SU-DHL-6 (cell line): Measurements from ENCODE around the gene METTL24.

Source experiments
- H2AFZ ChIP-seq: fragments of 200-600 bp; sonication (generic); 2 replicates; pipeline ENCODE4 v1.6.1; 2014; ENCODE audit warnings: low read depth, mild to moderate bottlenecking, moderate library complexity, mixed read lengths, antibody characterized with exemption, low read length; ENCODE audit not compliant: severe bottlenecking
- H3F3A ChIP-seq: fragments of 200-600 bp; shearing (Covaris generic); 2 replicates; pipeline ENCODE4 v1.6.0; 2016; ENCODE audit warnings: antibody characterized with exemption, mild to moderate bottlenecking; ENCODE audit not compliant: insufficient read depth
- H3K27ac ChIP-seq: fragments of 200-600 bp; sonication (generic); 2 replicates; pipeline ENCODE4 v1.5.1; 2016; ENCODE audit warnings: low read depth, mild to moderate bottlenecking, low read length, moderate library complexity, mixed read lengths
- H3K27me3 ChIP-seq: fragments of 200-600 bp; sonication (generic), shearing (Covaris generic); 2 replicates; pipeline ENCODE4 v1.6.0; 2014; ENCODE audit warnings: mild to moderate bottlenecking, low read length
- H3K36me3 ChIP-seq: fragments of 200-600 bp; sonication (generic); 2 replicates; pipeline ENCODE4 v1.6.1; 2014; ENCODE audit warnings: mild to moderate bottlenecking, low read length, mixed read lengths
- H3K4me2 ChIP-seq: fragments of 300-600, 200-600 bp; shearing (Covaris generic), sonication (generic); 2 replicates; pipeline ENCODE4 v1.6.0; 2014; ENCODE audit warnings: low read length, low read depth, mild to moderate bottlenecking; ENCODE audit not compliant: poor library complexity, severe bottlenecking
- H3K4me3 ChIP-seq: fragments of 200-600 bp; sonication (generic); 2 replicates; pipeline ENCODE4 v1.5.1; 2014; ENCODE audit warnings: antibody characterized with exemption, low read length, mild to moderate bottlenecking, mixed read lengths; ENCODE audit not compliant: insufficient read depth, poor library complexity, severe bottlenecking
- H3K79me2 ChIP-seq: fragments of 200-600 bp; sonication (generic); 2 replicates; pipeline ENCODE4 v1.6.1; 2014; ENCODE audit warnings: mild to moderate bottlenecking, low read length, moderate library complexity; ENCODE audit not compliant: insufficient read depth
- H3K9ac ChIP-seq: fragments of 200-600 bp; sonication (generic); 2 replicates; pipeline ENCODE4 v1.7.0; 2014; ENCODE audit warnings: mild to moderate bottlenecking, low read length
- H3K9me2 ChIP-seq: fragments of 200-600 bp; sonication (generic); replicated peaks from 2 replicates; pipeline ENCODE4 v1.6.1; 2014; ENCODE audit warnings: low read length; ENCODE audit not compliant: insufficient read depth
- H3K9me3 ChIP-seq: fragments of 200-600 bp; sonication (generic); 2 replicates; pipeline ENCODE4 v1.6.1; 2014; ENCODE audit warnings: low read length, mixed read lengths; ENCODE audit not compliant: insufficient read depth
- H4K20me1 ChIP-seq: fragments of 200-600 bp; sonication (generic); 2 replicates; pipeline ENCODE4 v1.6.1; 2014; ENCODE audit warnings: low read depth, mild to moderate bottlenecking, antibody characterized with exemption, low read length, moderate library complexity, mixed read lengths
- CTCF ChIP-seq: fragments of 200-600 bp; sonication (generic); IDR thresholded peaks from one replicate; pipeline ENCODE4 v1.5.1; 2017; ENCODE audit warnings: antibody characterized with exemption, mild to moderate bottlenecking, low read length, moderate library complexity; ENCODE audit not compliant: insufficient read depth, poor library complexity, severe bottlenecking
- EZH2phosphoT487 ChIP-seq: fragments of 200-600 bp; sonication (generic), shearing (Covaris generic); conservative IDR thresholded peaks from 2 replicates; pipeline ENCODE4 v1.6.1; 2018; ENCODE audit warnings: mild to moderate bottlenecking, antibody characterized with exemption, low read length, moderate library complexity, mixed read lengths

The METTL24 gene

DNA sequence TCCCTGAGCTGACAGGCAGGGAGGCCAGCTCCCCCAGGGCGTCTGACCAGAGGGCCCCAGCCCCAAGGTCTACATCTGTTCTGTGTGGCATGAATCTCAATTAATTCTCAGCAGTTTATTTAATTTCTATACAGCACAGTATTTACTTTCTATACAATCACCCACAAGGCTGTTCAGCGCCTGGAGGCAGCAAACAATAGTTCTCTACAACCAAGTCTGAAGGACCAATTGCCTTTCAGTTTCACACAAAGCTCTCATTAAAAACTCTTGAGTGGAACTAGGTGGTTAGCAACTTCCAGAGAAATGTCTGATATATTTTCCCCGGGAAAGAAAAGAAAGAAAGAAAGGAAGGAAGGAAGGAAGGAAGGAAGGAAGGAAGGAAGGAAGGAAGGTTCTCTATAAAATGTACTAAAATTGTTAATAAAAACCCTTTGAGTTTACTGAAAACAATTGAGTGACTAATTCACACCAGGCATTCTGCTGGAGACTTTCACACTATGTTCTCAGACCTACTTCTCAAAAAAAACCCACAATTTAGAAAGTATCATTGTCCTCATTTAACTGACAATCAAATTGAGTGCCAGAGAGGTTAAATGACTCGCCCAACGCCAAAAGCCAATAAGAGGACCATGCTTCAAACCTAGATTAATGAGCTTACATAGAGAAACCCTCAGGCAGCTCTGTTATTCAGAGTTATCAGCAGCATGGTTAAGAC lies 62.5 kb downstream of the METTL24 start:
- H3K4me3 ChIP-seq, result no peak overlapping the region
- H3K27ac ChIP-seq, result no peak overlapping the region
- H3K27me3 ChIP-seq, result peaks cover 3% of the 10 kb centered on the region; the same call in 1 of the 2 replicates
- TF ChIP-seq CTCF, result no peak
- TF ChIP-seq EZH2phosphoT487, result no peak
- H3K9me2 ChIP-seq, result no peaks in the 10 kb centered on the region
- H3K79me2 ChIP-seq, result no peaks in the 10 kb centered on the region
- no peaks in the 10 kb centered on the region for H3K36me3 ChIP-seq
- no peaks in the 10 kb centered on the region for H4K20me1 ChIP-seq
- H3K9ac ChIP-seq, result no peak overlapping the region
- no peak overlapping the region for H2AFZ ChIP-seq
- no peaks in the 10 kb centered on the region for H3F3A ChIP-seq
- H3K4me2 ChIP-seq, result no peak overlapping the region
- H3K9me3 ChIP-seq, result no peaks in the 10 kb centered on the region

GRCh38 chr6:110287462-110288341 lies 70.4 kb downstream of the METTL24 start:
- no peaks in the 10 kb centered on the region for H3K9me3 ChIP-seq
- no peaks in the 10 kb centered on the region for H4K20me1 ChIP-seq
- H3K79me2 ChIP-seq, result no peaks in the 10 kb centered on the region
- no peak overlapping the region for H3K9ac ChIP-seq
- no peak overlapping the region for H3K27ac ChIP-seq
- no peak overlapping the region for H3K4me3 ChIP-seq
- TF ChIP-seq CTCF, result no peak
- TF ChIP-seq EZH2phosphoT487, result no peak
- H3K27me3 ChIP-seq, result no peaks in the 10 kb centered on the region
- H3K36me3 ChIP-seq, result no peaks in the 10 kb centered on the region
- no peak overlapping the region for H2AFZ ChIP-seq
- no peak overlapping the region for H3K4me2 ChIP-seq
- no peaks in the 10 kb centered on the region for H3F3A ChIP-seq
- no peaks in the 10 kb centered on the region for H3K9me2 ChIP-seq

DNA sequence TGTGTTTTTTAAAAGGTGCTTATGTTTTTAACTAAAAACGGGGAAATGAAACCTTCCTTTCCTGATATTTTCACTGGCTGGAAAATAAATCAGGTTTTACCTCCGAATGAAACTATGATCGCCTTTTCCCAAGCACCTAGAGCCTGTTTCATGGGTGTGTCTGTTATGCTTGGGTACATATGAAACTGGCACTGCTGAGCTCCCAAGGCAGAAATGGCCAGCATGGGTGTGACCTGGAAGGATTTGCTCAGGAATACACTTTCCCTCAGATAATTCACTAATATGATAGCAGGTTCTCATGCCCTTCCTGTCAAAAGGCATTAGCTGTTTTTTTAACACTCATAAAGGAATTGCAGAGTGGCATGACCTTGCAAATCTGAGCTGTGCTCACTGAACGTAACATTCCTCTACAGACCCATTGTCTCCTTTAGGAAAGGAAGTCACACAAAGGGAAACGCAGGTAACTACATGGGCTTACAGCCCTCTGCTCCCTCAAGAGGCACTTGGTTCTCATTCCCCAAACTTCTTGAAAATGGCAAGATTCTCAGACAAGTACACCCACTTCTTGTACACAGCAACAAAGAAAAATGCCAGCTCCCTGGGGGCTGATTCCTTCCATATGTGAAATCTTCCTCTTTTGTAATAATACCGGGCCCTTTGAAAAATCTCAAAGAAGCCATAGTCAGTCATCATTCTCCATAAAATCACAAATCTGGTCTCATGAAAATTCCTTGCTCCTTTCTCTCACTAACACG lies 72.7 kb downstream of the METTL24 start:
- no peak overlapping the region for H3K27ac ChIP-seq
- H3K36me3 ChIP-seq, result no peaks in the 10 kb centered on the region
- no peaks in the 10 kb centered on the region for H3K79me2 ChIP-seq
- no peak overlapping the region for H3K4me3 ChIP-seq
- H3K9me2 ChIP-seq, result no peaks in the 10 kb centered on the region
- no peaks in the 10 kb centered on the region for H3F3A ChIP-seq
- no peak overlapping the region for H2AFZ ChIP-seq
- H3K4me2 ChIP-seq, result no peak overlapping the region
- no peaks in the 10 kb centered on the region for H4K20me1 ChIP-seq
- TF ChIP-seq CTCF (no peak), EZH2phosphoT487 (no peak)
- no peak overlapping the region for H3K9ac ChIP-seq
- H3K27me3 ChIP-seq, result no peaks in the 10 kb centered on the region
- H3K9me3 ChIP-seq, result no peaks in the 10 kb centered on the region
